ENCODE results near the gene KCTD3.

KCTD3 gene

DNA sequence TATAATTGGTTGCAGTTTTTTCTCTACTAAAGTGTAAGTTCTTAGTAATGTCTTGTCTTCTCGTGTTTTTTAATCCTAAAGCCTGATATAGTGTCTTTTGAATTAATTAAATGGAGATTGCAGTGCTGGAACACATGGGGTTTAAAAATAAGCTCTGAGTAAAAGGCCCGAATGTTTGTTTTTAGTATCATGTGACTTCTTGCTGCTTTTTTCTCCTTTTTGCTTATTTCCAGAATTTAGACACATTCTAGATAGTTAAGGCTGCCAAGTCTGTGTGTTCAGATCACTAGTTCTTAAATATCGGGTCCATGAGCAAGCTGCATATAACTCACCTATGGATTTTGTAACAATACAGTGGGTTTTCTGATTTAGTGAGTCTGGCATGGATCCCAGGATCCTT is 27.5 kb downstream of the KCTD3 start:
- no peak for DNase-seq (ENCODE audit: extremely low read depth, low read depth)
- TF ChIP-seq, protein P1, sequence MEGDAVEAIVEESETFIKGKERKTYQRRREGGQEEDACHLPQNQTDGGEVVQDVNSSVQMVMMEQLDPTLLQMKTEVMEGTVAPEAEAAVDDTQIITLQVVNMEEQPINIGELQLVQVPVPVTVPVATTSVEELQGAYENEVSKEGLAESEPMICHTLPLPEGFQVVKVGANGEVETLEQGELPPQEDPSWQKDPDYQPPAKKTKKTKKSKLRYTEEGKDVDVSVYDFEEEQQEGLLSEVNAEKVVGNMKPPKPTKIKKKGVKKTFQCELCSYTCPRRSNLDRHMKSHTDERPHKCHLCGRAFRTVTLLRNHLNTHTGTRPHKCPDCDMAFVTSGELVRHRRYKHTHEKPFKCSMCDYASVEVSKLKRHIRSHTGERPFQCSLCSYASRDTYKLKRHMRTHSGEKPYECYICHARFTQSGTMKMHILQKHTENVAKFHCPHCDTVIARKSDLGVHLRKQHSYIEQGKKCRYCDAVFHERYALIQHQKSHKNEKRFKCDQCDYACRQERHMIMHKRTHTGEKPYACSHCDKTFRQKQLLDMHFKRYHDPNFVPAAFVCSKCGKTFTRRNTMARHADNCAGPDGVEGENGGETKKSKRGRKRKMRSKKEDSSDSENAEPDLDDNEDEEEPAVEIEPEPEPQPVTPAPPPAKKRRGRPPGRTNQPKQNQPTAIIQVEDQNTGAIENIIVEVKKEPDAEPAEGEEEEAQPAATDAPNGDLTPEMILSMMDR (IDR thresholded peaks at IDR 0.05; ENCODE audit: low read depth, low read length): no peak

DNA sequence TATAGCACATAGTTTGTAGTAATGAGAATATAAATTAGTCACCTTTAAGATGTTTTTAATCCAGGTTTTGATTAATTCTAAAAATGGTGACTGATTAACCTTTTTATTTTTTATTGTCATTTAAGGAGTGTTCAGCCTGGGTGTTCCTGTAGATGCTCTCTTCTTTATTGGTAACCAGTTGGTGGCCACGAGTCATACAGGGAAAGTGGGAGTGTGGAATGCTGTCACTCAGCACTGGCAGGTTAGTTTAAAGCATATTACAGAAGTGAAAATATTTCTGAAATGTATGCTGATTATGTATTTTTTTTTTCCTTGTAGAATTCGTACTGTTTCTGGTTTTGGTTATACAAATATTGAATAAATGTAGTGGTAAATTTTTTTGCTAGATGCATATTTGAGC is 28.1 kb downstream of the KCTD3 start:
- TF ChIP-seq, protein P1 (IDR thresholded peaks at IDR 0.05; ENCODE audit: low read depth, low read length): no peak
- no peak for DNase-seq (ENCODE audit: extremely low read depth, low read depth)

DNA sequence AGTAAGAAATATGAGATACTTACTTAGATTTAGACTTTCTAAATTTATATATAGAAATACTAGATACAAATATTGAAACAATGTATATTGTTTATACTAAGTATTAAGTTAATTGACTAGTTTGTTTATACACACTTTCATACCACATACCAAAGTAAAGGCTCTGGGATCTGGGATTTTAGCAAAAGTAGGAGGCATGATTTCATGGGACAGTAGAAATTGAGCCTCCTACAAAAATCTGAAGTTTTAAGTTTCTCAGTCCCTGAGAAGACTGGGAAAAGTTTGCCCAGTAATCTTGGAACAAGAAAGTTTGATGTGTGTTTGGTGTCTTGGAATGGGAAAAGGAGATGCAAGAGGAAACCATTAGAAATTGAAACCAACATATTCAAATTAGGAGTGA is 30.9 kb downstream of the KCTD3 start:
- TF ChIP-seq, protein P1 (IDR thresholded peaks at IDR 0.05; ENCODE audit: low read depth, low read length): no peak
- DNase-seq (ENCODE audit: extremely low read depth, low read depth): no peak

DNA sequence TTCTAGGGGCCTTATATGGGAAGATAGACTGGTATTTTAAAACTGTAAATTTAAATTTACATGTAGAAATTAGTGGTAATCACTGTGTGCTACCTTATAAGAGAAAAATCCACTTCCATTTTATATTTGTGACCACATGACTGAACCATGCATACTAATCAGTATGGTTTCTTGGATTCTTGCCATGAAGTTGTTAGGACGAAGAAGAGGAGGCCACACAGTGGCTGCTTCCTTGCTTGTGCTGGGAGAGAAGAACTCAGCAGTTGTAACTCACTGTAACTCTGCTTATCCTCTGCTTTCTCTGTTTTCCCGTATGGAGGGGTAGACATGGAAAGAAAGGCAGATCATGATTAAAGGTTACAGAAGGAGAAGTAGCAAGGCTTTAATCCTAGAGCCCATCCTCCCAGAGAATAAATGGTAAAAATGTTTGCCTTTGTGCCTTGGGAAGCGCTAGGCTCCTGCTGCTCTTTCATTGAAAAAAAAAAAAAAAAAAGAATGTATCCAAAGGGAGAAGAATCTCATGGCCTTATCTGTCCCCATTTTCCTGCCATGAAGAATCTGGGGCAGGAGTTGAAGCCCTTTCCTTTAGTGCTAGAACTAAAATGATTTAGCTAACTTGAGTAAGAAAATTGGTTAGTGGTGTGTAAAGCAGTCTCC is 32.4 kb downstream of the KCTD3 start:
- DNase-seq (ENCODE audit: extremely low read depth, low read depth): no peak
- TF ChIP-seq, protein P1 (IDR thresholded peaks at IDR 0.05; ENCODE audit: low read depth, low read length): no peak

DNA sequence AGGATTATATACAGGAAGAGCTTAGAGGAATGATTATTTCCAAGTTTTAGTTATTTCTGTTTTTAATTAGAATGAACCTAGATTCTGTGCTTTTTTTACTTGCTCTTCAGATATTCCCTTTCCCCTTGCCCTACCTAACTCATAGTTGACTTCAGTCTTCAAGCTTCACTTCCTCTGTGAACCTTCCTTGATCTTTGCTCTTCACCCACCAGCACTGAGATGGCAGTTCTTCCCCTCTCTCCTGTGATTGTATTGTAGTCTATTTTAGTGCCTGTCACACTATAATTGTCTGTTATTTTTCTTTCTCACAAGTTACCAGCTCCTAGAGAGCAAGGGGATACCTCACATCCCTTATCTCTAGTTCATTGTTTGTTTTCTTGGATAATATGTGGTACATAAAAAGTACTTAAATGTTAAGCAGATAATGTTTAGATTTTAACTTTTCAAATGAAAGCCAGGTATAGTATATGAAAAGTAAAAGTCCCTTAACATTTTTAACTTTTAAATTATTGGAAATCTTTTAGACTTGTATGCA is 33.2 kb downstream of the KCTD3 start:
- DNase-seq (ENCODE audit: extremely low read depth, low read depth): no peak
- TF ChIP-seq, protein P1 (IDR thresholded peaks at IDR 0.05; ENCODE audit: low read depth, low read length): no peak

DNA sequence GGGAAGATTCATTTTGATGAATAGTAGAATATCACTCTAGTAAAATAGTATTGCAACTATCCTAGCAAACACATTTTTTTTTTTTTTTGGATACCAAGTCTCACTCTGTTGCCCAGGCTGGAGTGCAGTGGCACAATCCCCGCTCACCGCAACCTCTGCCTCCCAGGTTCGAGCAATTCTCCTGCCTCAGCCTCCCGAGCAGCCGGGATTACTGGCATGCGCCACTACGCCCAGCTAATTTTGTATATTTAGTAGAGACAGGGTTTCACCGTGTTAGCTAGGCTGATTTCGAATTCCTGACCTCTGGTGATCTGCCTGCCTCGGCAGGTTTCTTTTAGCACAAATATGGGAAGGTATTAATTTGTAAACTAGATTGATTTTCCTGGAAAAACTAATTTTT is 33.8 kb downstream of the KCTD3 start:
- DNase-seq (ENCODE audit: extremely low read depth, low read depth): no peak
- TF ChIP-seq, protein P1 (IDR thresholded peaks at IDR 0.05; ENCODE audit: low read depth, low read length): no peak

DNA sequence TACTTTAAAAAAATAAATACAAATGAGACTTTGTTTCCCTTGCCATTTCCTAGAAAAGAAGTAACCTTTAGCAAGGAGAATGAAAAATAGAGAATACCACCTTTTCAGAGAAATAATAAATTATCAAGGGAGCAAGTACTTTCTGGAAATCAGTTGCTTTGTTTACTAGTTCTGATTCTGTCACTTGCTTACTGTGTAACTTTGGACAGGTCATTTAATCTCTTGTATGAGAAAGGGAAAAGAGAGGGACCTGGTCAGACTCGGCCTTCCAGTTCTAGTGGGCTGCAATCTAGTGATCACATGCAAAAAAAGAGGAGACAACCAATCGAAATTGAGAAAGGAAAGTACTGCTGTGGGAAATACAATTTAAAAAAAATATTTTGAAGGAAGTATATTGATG is 34.2 kb downstream of the KCTD3 start:
- DNase-seq (ENCODE audit: extremely low read depth, low read depth): no peak
- TF ChIP-seq, protein P1 (IDR thresholded peaks at IDR 0.05; ENCODE audit: low read depth, low read length): no peak

Measured in AG09319 (cell line).